Left lung (tissue), 10 donors: Measurements from ENCODE around the gene UGP2. TPM values are rescaled to one million over a fixed set of nuclear protein-coding genes. Genes with fewer than 3 reads are reported as not detected.

ENCODE experiments used
- ATAC-seq: fragments of 200-7000 bp; cut with Tn5 transposase; one replicate; pipeline ENCODE4 v1.9.1; 2020; ENCODE audit warnings: moderate library complexity
- DNase-seq, 4 donors: peaks; one replicate each; pipeline ENCODE4 v3.0.0-alpha.2; 2013 to 2020
- H3K27ac ChIP-seq, 2 donors: fragments of 200-600 bp; sonication (generic) in 1 of 2; one replicate each; pipeline versions ENCODE4 v1.5.0 to v1.8.0; 2020 to 2021
- H3K27me3 ChIP-seq, 2 donors: fragments of 200-600 bp; sonication (generic) in 1 of 2; one replicate each; pipeline versions ENCODE4 v1.5.0 to v1.8.0; 2020 to 2021
- H3K36me3 ChIP-seq, 2 donors: fragments of 200-600 bp; sonication (generic) in 1 of 2; one replicate each; pipeline versions ENCODE4 v1.5.0 to v1.8.0; 2020 to 2021
- H3K4me1 ChIP-seq, 2 donors: fragments of 200-600 bp; one replicate each; pipeline ENCODE4 v1.8.0; 2021
- H3K4me3 ChIP-seq, 2 donors: fragments of 200-600 bp; sonication (generic) in 1 of 2; one replicate each; pipeline versions ENCODE4 v1.5.0 to v1.8.0; 2020 to 2021; ENCODE audit warnings: mild to moderate bottlenecking in 1 of 2
- H3K9me3 ChIP-seq, 2 donors: fragments of 200-600 bp; sonication (generic) in 1 of 2; one replicate each; pipeline versions ENCODE4 v1.5.0 to v1.8.0; 2020 to 2021
- intact Hi-C, 2 donors: fragments of 100-400 bp; cut with DNase I; formaldehyde crosslinking; loops; one replicate each; pipeline versions ENCODE4 v1.11.2 to v1.14.2; 2022
- polyA plus RNA-seq, 6 donors: library from polyadenylated mRNA; unstranded; fragments of 120-200 nt; gene quantifications; one replicate each; pipeline ENCODE4 v1.2.1, GENCODE V29; 2013; ENCODE audit not compliant: insufficient read length in 6 of 6
- total RNA-seq, 2 donors: library from RNA; stranded (reverse); fragmentation: NEBNext Ultra II Directional; extraction: Animal tissue kit (Norgen Biotek cat#: 25700); gene quantifications; one replicate each; pipeline ENCODE4 v1.2.1, GENCODE V29; 2021
- TF ChIP-seq, protein P1 (sequence below), 2 donors: fragments of 200-600 bp; sonication (generic) in 1 of 2; IDR thresholded peaks; one replicate each; pipeline versions ENCODE4 v1.5.0 to v1.8.0; 2021; ENCODE audit warnings: antibody characterized with exemption in 2 of 2
- donor health status: DM: no; HTN: yes; CAD: no.
- donor health status: DM: no; HTN: no; CAD: no.

UGP2 gene
- total and polyA plus RNA-seq, 8 donors, result 80.5 to 165 (median 92.9) TPM

DNA sequence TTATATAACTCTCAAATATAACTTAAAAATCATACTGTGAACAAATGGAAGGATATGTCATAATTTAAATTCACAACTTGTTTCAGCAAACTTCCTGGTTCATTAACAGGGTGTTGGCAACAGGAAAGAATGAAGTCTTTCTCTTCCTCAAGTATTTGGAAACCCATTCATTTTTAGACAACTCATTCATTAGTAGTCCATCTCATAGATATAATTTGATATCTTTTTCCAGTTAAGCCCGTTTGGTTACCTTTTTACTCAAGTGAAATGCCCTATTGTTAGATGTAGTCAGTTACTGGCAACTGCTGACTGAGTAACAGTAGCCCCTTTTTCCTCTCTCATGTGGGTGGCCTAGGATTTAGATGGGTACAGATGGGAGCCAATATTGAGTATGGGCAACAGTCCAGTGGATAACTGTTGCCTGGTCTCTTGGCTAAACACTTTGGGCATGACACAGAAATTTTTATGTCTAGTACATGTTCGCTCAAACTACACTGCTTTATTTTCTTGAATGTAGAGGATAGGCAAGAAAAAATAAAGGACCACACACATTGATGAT lies 4.6 kb upstream of the UGP2 start:
- TF ChIP-seq, protein P1, sequence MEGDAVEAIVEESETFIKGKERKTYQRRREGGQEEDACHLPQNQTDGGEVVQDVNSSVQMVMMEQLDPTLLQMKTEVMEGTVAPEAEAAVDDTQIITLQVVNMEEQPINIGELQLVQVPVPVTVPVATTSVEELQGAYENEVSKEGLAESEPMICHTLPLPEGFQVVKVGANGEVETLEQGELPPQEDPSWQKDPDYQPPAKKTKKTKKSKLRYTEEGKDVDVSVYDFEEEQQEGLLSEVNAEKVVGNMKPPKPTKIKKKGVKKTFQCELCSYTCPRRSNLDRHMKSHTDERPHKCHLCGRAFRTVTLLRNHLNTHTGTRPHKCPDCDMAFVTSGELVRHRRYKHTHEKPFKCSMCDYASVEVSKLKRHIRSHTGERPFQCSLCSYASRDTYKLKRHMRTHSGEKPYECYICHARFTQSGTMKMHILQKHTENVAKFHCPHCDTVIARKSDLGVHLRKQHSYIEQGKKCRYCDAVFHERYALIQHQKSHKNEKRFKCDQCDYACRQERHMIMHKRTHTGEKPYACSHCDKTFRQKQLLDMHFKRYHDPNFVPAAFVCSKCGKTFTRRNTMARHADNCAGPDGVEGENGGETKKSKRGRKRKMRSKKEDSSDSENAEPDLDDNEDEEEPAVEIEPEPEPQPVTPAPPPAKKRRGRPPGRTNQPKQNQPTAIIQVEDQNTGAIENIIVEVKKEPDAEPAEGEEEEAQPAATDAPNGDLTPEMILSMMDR (IDR thresholded peaks at IDR 0.05), result no peak

DNA sequence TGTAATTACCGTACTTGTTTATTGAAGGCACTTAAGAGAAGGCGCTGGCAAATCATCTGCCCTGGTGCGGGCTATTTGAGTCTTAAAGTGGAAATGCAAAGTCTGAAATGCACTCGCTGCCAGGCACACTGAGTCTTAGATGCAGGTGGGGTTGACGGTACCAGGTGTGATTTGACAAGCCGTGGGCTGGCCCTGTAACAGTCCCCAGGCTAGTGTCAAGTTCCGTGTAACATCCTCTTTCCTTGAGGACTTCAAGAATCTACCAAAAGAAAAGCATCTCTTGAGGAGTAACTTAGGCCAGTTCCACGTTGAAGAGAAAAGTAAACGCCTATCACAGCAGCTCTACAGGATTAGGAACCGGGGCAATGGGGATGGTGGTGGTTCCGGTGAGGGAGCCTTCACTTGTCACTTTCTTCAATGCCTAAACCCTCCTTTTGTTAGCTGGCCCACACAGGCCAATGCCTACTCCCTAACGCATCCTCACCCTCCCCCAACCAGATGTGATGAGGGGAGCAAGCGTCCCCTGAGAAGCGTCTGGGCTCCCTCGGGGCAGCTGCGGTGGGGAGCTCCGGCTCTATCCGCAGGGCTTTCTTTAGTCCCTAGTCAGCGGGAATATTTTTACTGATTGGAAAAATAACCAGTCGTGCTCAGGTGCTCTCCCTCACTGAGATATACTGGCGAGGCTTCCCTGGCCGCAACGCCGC lies 1.5 kb upstream of the UGP2 start:
- no peaks in the 10 kb centered on the region for H3K27me3 ChIP-seq
- H3K4me3 ChIP-seq, result peak overlapping the region; percentile 88 to 91
- intact Hi-C loops, result no loop called here
- peak overlapping the region; percentile 98 to 99 for H3K27ac ChIP-seq
- TF ChIP-seq, protein P1 (IDR thresholded peaks at IDR 0.05), result no peak
- peaks cover 20 to 49% of the 10 kb centered on the region in 2 donors for H3K4me1 ChIP-seq
- DNase-seq (no peak), ATAC-seq (peak; percentile 1)
- H3K36me3 ChIP-seq, result no peaks in the 10 kb centered on the region
- H3K9me3 ChIP-seq, result no peaks in the 10 kb centered on the region

More for the DNA sequence above, 4.6 kb upstream of the UGP2 start:
- no peak overlapping the region for H3K27ac ChIP-seq
- intact Hi-C loops, result no loop called here
- no peaks in the 10 kb centered on the region for H3K27me3 ChIP-seq
- H3K9me3 ChIP-seq, result no peaks in the 10 kb centered on the region
- no peak overlapping the region for H3K4me3 ChIP-seq
- peaks cover 0 to 22% of the 10 kb centered on the region in 2 donors for H3K4me1 ChIP-seq
- no peak for ATAC-seq
- no peaks in the 10 kb centered on the region for H3K36me3 ChIP-seq
- no peak for DNase-seq

DNA sequence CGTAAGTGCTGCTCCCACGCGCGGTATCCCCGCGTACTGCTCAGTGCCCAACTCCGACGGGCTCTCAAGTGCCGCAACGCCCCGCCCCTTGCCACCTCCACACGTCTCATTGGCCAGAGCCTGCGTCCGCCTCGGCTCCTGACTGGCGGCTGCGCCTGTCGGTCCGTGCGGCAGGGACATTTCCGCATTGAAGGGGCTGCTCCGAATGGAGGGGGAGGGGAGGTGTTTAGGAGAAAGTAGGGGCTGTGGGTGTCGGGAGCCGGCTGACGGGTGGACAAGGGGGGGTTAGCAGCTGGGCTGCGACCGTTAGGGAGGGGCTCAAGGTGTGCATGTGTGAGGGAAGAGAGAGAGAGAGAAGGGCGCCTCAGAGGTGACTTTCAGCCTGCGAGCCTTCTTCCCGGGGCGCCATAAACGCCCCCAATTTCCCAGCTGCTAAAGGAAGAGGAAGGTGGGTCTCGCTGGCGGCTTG lies 877 bp upstream of the UGP2 start:
- Histone ChIP-seq H3K4me3 (peak overlapping the region; percentile 88 to 91), H3K9me3 (no peaks in the 10 kb centered on the region), H3K27ac (peak overlapping the region; percentile 98 to 99), H3K36me3 (no peaks in the 10 kb centered on the region), H3K4me1 (peaks cover 20 to 54% of the 10 kb centered on the region in 2 donors), H3K27me3 (no peaks in the 10 kb centered on the region)
- peak; percentile 92 for ATAC-seq
- intact Hi-C loops, result no loop called here
- TF ChIP-seq, protein P1 (IDR thresholded peaks at IDR 0.05), result no peak
- peak; percentile 95 to 99 (median 98) for DNase-seq

- peak in 3 of 4 donors; percentile 39 to 78 (median 59) for DNase-seq
- TF ChIP-seq, protein P1 (IDR thresholded peaks at IDR 0.05), result no peak
- Histone ChIP-seq H3K9me3 (no peaks in the 10 kb centered on the region), H3K4me1 (peaks cover 20 to 59% of the 10 kb centered on the region in 2 donors), H3K4me3 (peak overlapping the region; percentile 88 to 91), H3K27me3 (no peaks in the 10 kb centered on the region), H3K27ac (peak overlapping the region; percentile 98 to 99), H3K36me3 (no peaks in the 10 kb centered on the region)
- peak; percentile 18 for ATAC-seq
- intact Hi-C loops, result no loop called here
These were observed 709 bp downstream of the UGP2 start for GRCh38 chr2:63842149-63843061.
